ENCODE measurements around the gene ZNF500.

Gene ZNF500

DNA sequence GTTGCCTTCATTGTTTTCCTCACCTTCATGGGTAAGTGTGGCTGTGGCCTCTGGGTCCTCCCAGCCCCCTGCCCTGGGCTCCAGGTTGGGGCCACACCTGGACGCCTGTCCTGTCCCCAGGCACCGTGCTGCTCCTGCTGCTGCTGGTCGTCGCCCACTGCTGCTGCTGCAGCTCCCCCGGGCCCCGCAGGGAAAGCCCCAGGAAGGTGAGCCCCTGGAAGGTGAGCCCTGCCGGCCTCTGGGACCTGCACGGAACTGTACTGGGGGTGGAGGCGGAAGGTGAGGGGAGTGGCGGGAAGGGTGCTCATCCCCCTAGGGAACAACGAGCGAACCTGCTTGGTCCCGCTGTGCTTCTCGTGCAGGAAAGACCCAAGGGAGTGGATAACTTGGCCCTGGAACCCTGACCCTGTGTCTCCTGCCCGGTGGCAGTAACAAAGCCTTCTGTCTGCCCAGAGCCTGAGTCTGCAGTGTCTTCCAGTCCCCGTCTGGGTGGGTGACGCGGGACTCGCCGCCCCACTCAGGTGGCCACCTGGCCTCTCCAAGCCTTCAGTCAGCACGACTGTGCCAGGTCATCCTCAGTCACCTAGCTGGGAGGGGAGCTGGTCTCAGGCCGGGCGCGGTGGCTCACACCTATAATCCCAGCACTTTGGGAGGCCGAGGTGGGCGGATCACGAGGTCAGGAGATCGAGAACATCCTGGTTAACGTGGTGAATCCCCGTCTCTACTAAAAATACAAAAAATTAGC lies 29.0 kb upstream of the ZNF500 start:
- no peak overlapping the region for H3K4me3 ChIP-seq (replicated peaks; ENCODE audit: low read depth, low read length)
- TF ChIP-seq, protein P1, sequence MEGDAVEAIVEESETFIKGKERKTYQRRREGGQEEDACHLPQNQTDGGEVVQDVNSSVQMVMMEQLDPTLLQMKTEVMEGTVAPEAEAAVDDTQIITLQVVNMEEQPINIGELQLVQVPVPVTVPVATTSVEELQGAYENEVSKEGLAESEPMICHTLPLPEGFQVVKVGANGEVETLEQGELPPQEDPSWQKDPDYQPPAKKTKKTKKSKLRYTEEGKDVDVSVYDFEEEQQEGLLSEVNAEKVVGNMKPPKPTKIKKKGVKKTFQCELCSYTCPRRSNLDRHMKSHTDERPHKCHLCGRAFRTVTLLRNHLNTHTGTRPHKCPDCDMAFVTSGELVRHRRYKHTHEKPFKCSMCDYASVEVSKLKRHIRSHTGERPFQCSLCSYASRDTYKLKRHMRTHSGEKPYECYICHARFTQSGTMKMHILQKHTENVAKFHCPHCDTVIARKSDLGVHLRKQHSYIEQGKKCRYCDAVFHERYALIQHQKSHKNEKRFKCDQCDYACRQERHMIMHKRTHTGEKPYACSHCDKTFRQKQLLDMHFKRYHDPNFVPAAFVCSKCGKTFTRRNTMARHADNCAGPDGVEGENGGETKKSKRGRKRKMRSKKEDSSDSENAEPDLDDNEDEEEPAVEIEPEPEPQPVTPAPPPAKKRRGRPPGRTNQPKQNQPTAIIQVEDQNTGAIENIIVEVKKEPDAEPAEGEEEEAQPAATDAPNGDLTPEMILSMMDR (IDR thresholded peaks at IDR 0.05; ENCODE audit: low read length, missing control alignments) = no peak
- DNase-seq (ENCODE audit: low read depth) = no peak

DNA sequence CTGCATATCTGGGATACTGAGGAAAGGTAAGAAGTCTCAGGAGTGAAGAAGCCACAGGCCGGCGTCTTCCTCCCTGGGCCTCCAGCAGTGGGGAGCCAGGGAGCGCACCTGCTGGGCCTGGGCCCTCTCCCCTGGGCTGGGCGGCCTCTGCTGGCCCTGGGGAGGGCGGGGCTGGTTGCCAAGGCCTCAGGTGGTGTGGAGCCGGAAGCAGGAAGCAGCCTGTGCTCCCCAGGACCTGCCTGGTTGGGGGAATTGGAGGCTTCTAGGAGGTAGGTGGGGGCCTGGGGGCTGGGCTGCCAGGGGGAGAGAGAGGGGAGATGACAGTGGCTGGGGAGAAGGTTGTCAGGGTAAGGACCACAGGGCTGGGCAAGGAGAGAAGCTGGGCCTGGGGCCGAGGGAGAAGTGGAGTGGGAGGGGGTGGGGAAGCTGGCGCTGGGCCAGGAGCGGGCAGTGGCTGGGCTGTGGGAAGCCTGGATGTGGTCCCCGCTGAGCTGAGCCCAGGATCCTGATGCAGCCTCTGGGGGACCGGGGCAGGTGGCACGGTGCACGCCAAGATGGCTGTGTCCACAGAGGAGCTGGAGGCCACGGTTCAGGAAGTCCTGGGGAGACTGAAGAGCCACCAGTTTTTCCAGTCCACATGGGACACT lies 28.3 kb upstream of the ZNF500 start, which contains the start of gene SMIM22:
SMIM22 (plus strand) TSS at position 189 of the 647 bp plus-strand sequence; CDS start at position 555, 366 bp downstream.
- H3K4me3 ChIP-seq (replicated peaks; ENCODE audit: low read depth, low read length) = no peak within 1 kb of the TSS
- TF ChIP-seq, protein P1 (IDR thresholded peaks at IDR 0.05; ENCODE audit: low read length, missing control alignments) = no peak
- DNase-seq (ENCODE audit: low read depth) = no peak

- TF ChIP-seq, protein P1 (IDR thresholded peaks at IDR 0.05; ENCODE audit: low read length, missing control alignments) = no peak
- DNase-seq (ENCODE audit: low read depth) = no peak
- H3K4me3 ChIP-seq (replicated peaks; ENCODE audit: low read depth, low read length) = no peak overlapping the region
These were observed 26.1 kb upstream of the ZNF500 start for GRCh38 chr16:4792951-4793513.

GRCh38 chr16:4790871-4791270 lies 23.9 kb upstream of the ZNF500 start:
- no peak overlapping the region for H3K4me3 ChIP-seq (replicated peaks; ENCODE audit: low read depth, low read length)
- DNase-seq (ENCODE audit: low read depth) = no peak
- TF ChIP-seq, protein P1 (IDR thresholded peaks at IDR 0.05; ENCODE audit: low read length, missing control alignments) = no peak

GRCh38 chr16:4790261-4790660 lies 23.3 kb upstream of the ZNF500 start:
- no peak for DNase-seq (ENCODE audit: low read depth)
- TF ChIP-seq, protein P1 (IDR thresholded peaks at IDR 0.05; ENCODE audit: low read length, missing control alignments) = no peak
- no peak overlapping the region for H3K4me3 ChIP-seq (replicated peaks; ENCODE audit: low read depth, low read length)

DNA sequence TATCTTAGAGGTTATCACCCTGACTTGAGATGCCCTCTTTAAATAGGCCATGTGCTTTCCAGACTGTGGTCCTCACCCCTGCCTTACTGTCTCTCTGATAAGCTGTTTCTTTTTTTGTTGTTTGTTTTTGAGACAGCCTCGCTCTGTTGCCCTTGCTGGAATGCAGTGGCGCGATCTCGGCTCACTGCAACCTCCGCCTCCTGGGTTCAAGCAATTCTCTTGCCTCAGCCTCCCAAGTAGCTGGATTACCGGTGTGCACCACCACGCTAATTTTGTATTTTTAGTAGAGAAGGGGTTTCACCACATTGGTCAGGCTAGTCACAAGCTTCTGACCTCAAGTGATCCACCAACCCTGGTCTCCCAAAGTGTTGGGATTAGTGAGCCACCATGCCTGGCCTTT lies 21.9 kb upstream of the ZNF500 start:
- H3K4me3 ChIP-seq (replicated peaks; ENCODE audit: low read depth, low read length) = no peak overlapping the region
- DNase-seq (ENCODE audit: low read depth) = no peak
- TF ChIP-seq, protein P1 (IDR thresholded peaks at IDR 0.05; ENCODE audit: low read length, missing control alignments) = no peak
